MG63 (cell line): ENCODE measurements around the gene TMEM269. TPM values are rescaled to one million over a fixed set of nuclear protein-coding genes. Genes with fewer than 3 reads are reported as not detected.
"Not testable (repeated sequence)": the region's sequence is repeated elsewhere in the genome, so short reads cannot be mapped to it uniquely, and the experiment has no call there.

Experiments used
- DNase-seq: peaks from one replicate; pipeline ENCODE4 v3.0.0-alpha.2; 2020
- H3K27me3 ChIP-seq: fragments of 250-450 bp; sonication (Bioruptor Pico); 2 replicates; pipeline ENCODE4 v1.5.1; 2020; ENCODE audit warnings: mild to moderate bottlenecking, moderate library complexity
- H3K36me3 ChIP-seq: fragments of 250-450 bp; sonication (Bioruptor Pico); 2 replicates; pipeline ENCODE4 v1.5.1; 2020; ENCODE audit warnings: mild to moderate bottlenecking, moderate library complexity
- H3K4me3 ChIP-seq: fragments of 250-450 bp; sonication (Bioruptor Pico); 2 replicates; pipeline ENCODE4 v1.5.1; 2020; ENCODE audit warnings: mild to moderate bottlenecking, moderate library complexity
- H3K9me3 ChIP-seq: fragments of 250-450 bp; sonication (Bioruptor Pico); 2 replicates; pipeline ENCODE4 v1.5.1; 2020; ENCODE audit warnings: mild to moderate bottlenecking, moderate library complexity
- total RNA-seq: library from RNA; depleted of rRNA; stranded (reverse); fragments of >200 nt; shearing (Covaris generic); gene quantifications from 2 replicates; pipeline ENCODE4 v1.2.3, GENCODE V29; 2014; ENCODE audit warnings: low replicate concordance

The TMEM269 gene
- total RNA-seq, 1 experiment from 2014 or later: 0.16 TPM

GRCh38 chr1:42797979-42798378 is 13.2 kb downstream of the TMEM269 start:
- Histone ChIP-seq H3K9me3 (no peaks in the 10 kb centered on the region), H3K4me3 (no peak overlapping the region), H3K27me3 (no peaks in the 10 kb centered on the region), H3K36me3 (no peaks in the 10 kb centered on the region)
- DNase-seq: no peak

- DNase-seq: no peak
These were observed 17.2 kb downstream of the TMEM269 start for GRCh38 chr1:42801832-42802473.

GRCh38 chr1:42806171-42806570 is 21.4 kb downstream of the TMEM269 start:
- peaks cover 5% of the 10 kb centered on the region; the same call in 1 of the 2 replicates for H3K9me3 ChIP-seq
- H3K27me3 ChIP-seq: no peaks in the 10 kb centered on the region
- no peak for DNase-seq
- no peaks in the 10 kb centered on the region for H3K36me3 ChIP-seq
- H3K4me3 ChIP-seq: no peak overlapping the region

More at GRCh38 chr1:42801832-42802473, 17.2 kb downstream of the TMEM269 start:
- no peak overlapping the region for H3K4me3 ChIP-seq
- H3K36me3 ChIP-seq: no peaks in the 10 kb centered on the region
- H3K27me3 ChIP-seq: no peaks in the 10 kb centered on the region
- H3K9me3 ChIP-seq: peaks cover 5% of the 10 kb centered on the region; the same call in 1 of the 2 replicates

- H3K27me3 ChIP-seq: no peaks in the 10 kb centered on the region
- no peak for DNase-seq
- no peak overlapping the region for H3K4me3 ChIP-seq
- H3K9me3 ChIP-seq: peaks cover 5% of the 10 kb centered on the region; the same call in 1 of the 2 replicates
- H3K36me3 ChIP-seq: no peaks in the 10 kb centered on the region
These were observed 21.8 kb downstream of the TMEM269 start for GRCh38 chr1:42806593-42806992.

GRCh38 chr1:42807056-42807668 is 22.4 kb downstream of the TMEM269 start:
- DNase-seq: no peak
- Histone ChIP-seq H3K9me3 (peaks cover 5% of the 10 kb centered on the region; the same call in 1 of the 2 replicates), H3K27me3 (no peaks in the 10 kb centered on the region)

GRCh38 chr1:42814815-42815214 is 30.0 kb downstream of the TMEM269 start:
- H3K4me3 ChIP-seq, DNase-seq, H3K27me3 ChIP-seq, H3K36me3 ChIP-seq, H3K9me3 ChIP-seq: not testable (repeated sequence)

More at GRCh38 chr1:42807056-42807668, 22.4 kb downstream of the TMEM269 start:
- no peaks in the 10 kb centered on the region for H3K36me3 ChIP-seq
- no peak overlapping the region for H3K4me3 ChIP-seq

GRCh38 chr1:42815941-42816584 is 31.3 kb downstream of the TMEM269 start:
- peak overlapping the region; percentile 71 for H3K4me3 ChIP-seq
- no peaks in the 10 kb centered on the region for H3K27me3 ChIP-seq
- H3K36me3 ChIP-seq: peaks cover 3% of the 10 kb centered on the region
- H3K9me3 ChIP-seq: no peaks in the 10 kb centered on the region
- no peak for DNase-seq

GRCh38 chr1:42816585-42817439 is 32.0 kb downstream of the TMEM269 start, which contains the start of the genes ERMAP and SVBP:
Gene ERMAP (plus strand): TSS chr1:42817122. CDS start chr1:42830449, 13,327 bp downstream.
Gene SVBP (minus strand): TSS chr1:42817397. CDS start chr1:42816544, 853 bp downstream.
- Histone ChIP-seq H3K27me3 (no peaks in the 10 kb centered on the region), H3K9me3 (no peaks in the 10 kb centered on the region), H3K4me3 (peak within 1 kb of the TSS; percentile 71), H3K36me3 (peaks cover 3% of the 10 kb centered on the region)
- peak; percentile 84 for DNase-seq

GRCh38 chr1:42817440-42817767 is 32.6 kb downstream of the TMEM269 start:
- no peak for DNase-seq
- Histone ChIP-seq H3K27me3 (no peaks in the 10 kb centered on the region), H3K36me3 (peaks cover 3% of the 10 kb centered on the region), H3K9me3 (no peaks in the 10 kb centered on the region), H3K4me3 (peak overlapping the region; percentile 71)

GRCh38 chr1:42817976-42818375 is 33.2 kb downstream of the TMEM269 start:
- H3K36me3 ChIP-seq: peaks cover 3% of the 10 kb centered on the region
- no peaks in the 10 kb centered on the region for H3K27me3 ChIP-seq
- peak overlapping the region; percentile 71 for H3K4me3 ChIP-seq
- no peaks in the 10 kb centered on the region for H3K9me3 ChIP-seq
- no peak for DNase-seq

- H3K27me3 ChIP-seq: no peaks in the 10 kb centered on the region
- H3K4me3 ChIP-seq: no peak overlapping the region
- H3K36me3 ChIP-seq: no peaks in the 10 kb centered on the region
- no peak for DNase-seq
- H3K9me3 ChIP-seq: no peaks in the 10 kb centered on the region
These were observed 36.0 kb downstream of the TMEM269 start for GRCh38 chr1:42820813-42821212.

GRCh38 chr1:42821690-42822089 is 36.9 kb downstream of the TMEM269 start:
- Histone ChIP-seq H3K36me3 (no peaks in the 10 kb centered on the region), H3K9me3 (no peaks in the 10 kb centered on the region), H3K27me3 (no peaks in the 10 kb centered on the region), H3K4me3 (no peak overlapping the region)
- DNase-seq: no peak

GRCh38 chr1:42822800-42823392 is 38.1 kb downstream of the TMEM269 start:
- H3K27me3 ChIP-seq: no peaks in the 10 kb centered on the region
- DNase-seq: no peak
- no peaks in the 10 kb centered on the region for H3K36me3 ChIP-seq
- H3K9me3 ChIP-seq: no peaks in the 10 kb centered on the region
- H3K4me3 ChIP-seq: no peak overlapping the region

GRCh38 chr1:42824481-42825035 is 39.8 kb downstream of the TMEM269 start:
- H3K4me3 ChIP-seq: no peak overlapping the region
- H3K9me3 ChIP-seq: no peaks in the 10 kb centered on the region
- no peaks in the 10 kb centered on the region for H3K27me3 ChIP-seq
- no peak for DNase-seq
- no peaks in the 10 kb centered on the region for H3K36me3 ChIP-seq

GRCh38 chr1:42825036-42825851 is 40.5 kb downstream of the TMEM269 start:
- H3K27me3 ChIP-seq: no peaks in the 10 kb centered on the region
- H3K36me3 ChIP-seq: no peaks in the 10 kb centered on the region
- DNase-seq: no peak
- no peak overlapping the region for H3K4me3 ChIP-seq
- no peaks in the 10 kb centered on the region for H3K9me3 ChIP-seq
